Loucy (cell line): ENCODE measurements around the gene OR10A7.

Experiments
- H2AFZ ChIP-seq: fragments of 200-600 bp; sonication (generic); 2 replicates; pipeline ENCODE4 v1.6.0; 2016; ENCODE audit warnings: antibody characterized with exemption, mild to moderate bottlenecking, low read length, moderate library complexity
- H3F3A ChIP-seq: fragments of 200-600 bp; 2 replicates; pipeline ENCODE4 v1.6.0; 2016; ENCODE audit warnings: antibody characterized with exemption, low read depth, mild to moderate bottlenecking
- H3K27me3 ChIP-seq: fragments of 200-600 bp; sonication (generic); 2 replicates; pipeline ENCODE4 v1.6.1; 2014; ENCODE audit warnings: low read length, mild to moderate bottlenecking; ENCODE audit not compliant: insufficient read depth, poor library complexity, severe bottlenecking
- H3K36me3 ChIP-seq: fragments of 200-600 bp; sonication (generic); 2 replicates; pipeline ENCODE4 v1.6.1; 2016; ENCODE audit warnings: low read length; ENCODE audit not compliant: insufficient read depth
- H3K4me1 ChIP-seq: fragments of 200-600 bp; sonication (generic); 2 replicates; pipeline ENCODE4 v1.5.1; 2014; ENCODE audit warnings: low read length, mild to moderate bottlenecking; ENCODE audit not compliant: insufficient read depth, poor library complexity, severe bottlenecking
- H3K4me2 ChIP-seq: fragments of 200-600 bp; sonication (generic); 2 replicates; pipeline ENCODE4 v1.6.0; 2014; ENCODE audit warnings: antibody characterized with exemption, low read length, low read depth, mild to moderate bottlenecking; ENCODE audit not compliant: poor library complexity, severe bottlenecking
- H3K4me3 ChIP-seq: fragments of 200-600 bp; sonication (generic); 2 replicates; pipeline ENCODE4 v1.5.1; 2014; ENCODE audit warnings: low read length, mild to moderate bottlenecking, mixed read lengths; ENCODE audit not compliant: poor library complexity, severe bottlenecking
- H3K79me2 ChIP-seq: fragments of 200-600 bp; sonication (generic); 2 replicates; pipeline ENCODE4 v1.6.1; 2014; ENCODE audit warnings: low read length; ENCODE audit not compliant: insufficient read depth
- H3K9ac ChIP-seq: fragments of 200-600 bp; sonication (generic); 2 replicates; pipeline ENCODE4 v1.6.0; 2014; ENCODE audit warnings: mild to moderate bottlenecking, low read depth, low read length, moderate library complexity; ENCODE audit not compliant: poor library complexity, severe bottlenecking
- H3K9me2 ChIP-seq: fragments of 200-600 bp; sonication (generic); replicated peaks from 2 replicates; pipeline ENCODE4 v1.6.1; 2016; ENCODE audit warnings: low read depth, low read length, mixed read lengths
- H3K9me3 ChIP-seq: fragments of 200-600 bp; sonication (generic); 2 replicates; pipeline ENCODE4 v1.6.1; 2014; ENCODE audit warnings: mild to moderate bottlenecking, antibody characterized with exemption, low read length, low read depth; ENCODE audit not compliant: insufficient read depth
- H4K20me1 ChIP-seq: fragments of 200-600 bp; sonication (generic); 2 replicates; pipeline ENCODE4 v1.6.0; 2014; ENCODE audit warnings: antibody characterized with exemption, low read length, mild to moderate bottlenecking; ENCODE audit not compliant: insufficient read depth, poor library complexity, severe bottlenecking
- CTCF ChIP-seq: fragments of 200-600 bp; sonication (generic); conservative IDR thresholded peaks from 2 replicates; pipeline ENCODE4 v1.5.1; 2014; ENCODE audit warnings: mild to moderate bottlenecking, antibody characterized with exemption, low read length
- EZH2phosphoT487 ChIP-seq: fragments of 200-600 bp; IDR thresholded peaks from 2 replicates; pipeline ENCODE4 v1.6.1; 2018; ENCODE audit warnings: antibody characterized with exemption, mild to moderate bottlenecking, moderate library complexity, borderline replicate concordance

Gene OR10A7

GRCh38 chr12:55194382-55194781 lies 26.4 kb upstream of the OR10A7 start:
- H2AFZ ChIP-seq, result no peak overlapping the region
- no peaks in the 10 kb centered on the region for H3K4me1 ChIP-seq
- no peaks in the 10 kb centered on the region for H3K9me2 ChIP-seq
- TF ChIP-seq EZH2phosphoT487, result no peak
- no peak for TF ChIP-seq CTCF
- H4K20me1 ChIP-seq, result no peaks in the 10 kb centered on the region
- H3K4me3 ChIP-seq, result no peak overlapping the region
- no peak overlapping the region for H3K9ac ChIP-seq
- H3K27me3 ChIP-seq, result no peaks in the 10 kb centered on the region
- H3K4me2 ChIP-seq, result no peak overlapping the region
- no peaks in the 10 kb centered on the region for H3K9me3 ChIP-seq
- H3K79me2 ChIP-seq, result no peaks in the 10 kb centered on the region
- no peaks in the 10 kb centered on the region for H3F3A ChIP-seq
- H3K36me3 ChIP-seq, result no peaks in the 10 kb centered on the region

- Histone ChIP-seq H3K9me2 (no peaks in the 10 kb centered on the region), H2AFZ (no peak overlapping the region), H3K79me2 (no peaks in the 10 kb centered on the region), H3K4me2 (no peak overlapping the region), H4K20me1 (no peaks in the 10 kb centered on the region), H3F3A (no peaks in the 10 kb centered on the region), H3K9me3 (no peaks in the 10 kb centered on the region), H3K4me3 (no peak overlapping the region), H3K9ac (no peak overlapping the region), H3K4me1 (no peaks in the 10 kb centered on the region), H3K27me3 (peaks cover 7% of the 10 kb centered on the region), H3K36me3 (no peaks in the 10 kb centered on the region)
- TF ChIP-seq CTCF (no peak), EZH2phosphoT487 (no peak)
Observed at GRCh38 chr12:55226523-55226922, 5.7 kb downstream of the OR10A7 start.

GRCh38 chr12:55227643-55228042 lies 6.8 kb downstream of the OR10A7 start:
- Histone ChIP-seq H3K36me3 (no peaks in the 10 kb centered on the region), H2AFZ (no peak overlapping the region), H3K4me3 (no peak overlapping the region), H3K4me1 (no peaks in the 10 kb centered on the region), H3K4me2 (no peak overlapping the region), H3K9me2 (no peaks in the 10 kb centered on the region), H3K79me2 (no peaks in the 10 kb centered on the region), H3K9ac (no peak overlapping the region), H4K20me1 (no peaks in the 10 kb centered on the region), H3F3A (no peaks in the 10 kb centered on the region), H3K9me3 (no peaks in the 10 kb centered on the region), H3K27me3 (peaks cover 7% of the 10 kb centered on the region)
- TF ChIP-seq EZH2phosphoT487 (no peak), CTCF (no peak)
